Calu3 (cell line): ENCODE data around the gene TMEM186. TPM values are rescaled to one million over a fixed set of nuclear protein-coding genes. Genes with fewer than 3 reads are reported as not detected.
A peak's percentile ranks its signal among the peaks of the same experiment; 100 is the strongest.
"Not testable (repeated sequence)": the region's sequence is repeated elsewhere in the genome, so short reads cannot be mapped to it uniquely, and the experiment has no call there.

Experiments
- Bru-seq: library from RNA; stranded (reverse); fragments of 400-500 nt; gene quantifications from one replicate; lab custom pipeline; 2021; lab: Mats Ljungman, UMichigan
- BruChase-seq, 2 experiments: library from RNA; stranded (reverse); fragments of 400-500 nt; gene quantifications; one replicate each; lab custom pipeline; 2021; lab: Mats Ljungman, UMichigan
- BruUV-seq: library from RNA; stranded (reverse); fragments of 400-500 nt; replicated peaks from 2 replicates; lab custom pipeline; 2021; lab: Mats Ljungman, UMichigan
- CTCF ChIA-PET: fragments of 300-600 bp; sonication (Branson Sonifier 250); formaldehyde crosslinking; loops from one replicate; lab custom pipeline; 2022; ENCODE audit warnings: antibody characterized with exemption; lab: Charles Lee
- DNase-seq: peaks from one replicate; pipeline ENCODE4 v3.0.0; 2022
- H3K27ac Mint-ChIP-seq: one replicate; pipeline ENCODE4 v1.8.0; 2022; ENCODE audit warnings: mixed read lengths; ENCODE audit not compliant: unreplicated experiment
- H3K27me3 Mint-ChIP-seq: one replicate; pipeline ENCODE4 v1.8.0; 2022; ENCODE audit warnings: mixed read lengths; ENCODE audit not compliant: unreplicated experiment
- H3K36me3 Mint-ChIP-seq: one replicate; pipeline ENCODE4 v1.8.0; 2022; ENCODE audit warnings: mild to moderate bottlenecking, moderate library complexity, mixed read lengths; ENCODE audit not compliant: insufficient read depth, unreplicated experiment
- H3K4me1 Mint-ChIP-seq: one replicate; pipeline ENCODE4 v1.8.0; 2022; ENCODE audit warnings: mild to moderate bottlenecking, low read depth, mixed read lengths; ENCODE audit not compliant: unreplicated experiment
- H3K4me3 Mint-ChIP-seq: one replicate; pipeline ENCODE4 v1.8.0; 2022; ENCODE audit warnings: mild to moderate bottlenecking, low read depth, moderate library complexity, mixed read lengths; ENCODE audit not compliant: unreplicated experiment
- H3K9me3 Mint-ChIP-seq: one replicate; pipeline ENCODE4 v1.8.0; 2022; ENCODE audit warnings: low read depth, mixed read lengths; ENCODE audit not compliant: unreplicated experiment
- CTCF ChIP-seq: fragments of 200-600 bp; IDR thresholded peaks from one replicate; pipeline ENCODE4 v1.8.0; 2022; ENCODE audit warnings: antibody characterized with exemption; ENCODE audit not compliant: unreplicated experiment
- intact Hi-C: fragments of 100-400 bp; cut with micrococcal nuclease; formaldehyde crosslinking; loops from one replicate; pipeline ENCODE4 v1.10.0; 2022; ENCODE audit not compliant: unreplicated experiment
- long read RNA-seq: library from polyadenylated mRNA; stranded (forward); transcript quantifications from one replicate; pipeline ENCODE4 v2.0.0, GENCODE V29; 2022
- total RNA-seq: library from RNA; stranded (reverse); gene quantifications from 2 replicates; pipeline ENCODE4 v1.2.3, GENCODE V29; 2022

Gene TMEM186
- total RNA-seq (20.9 and 23.6 TPM in 2 replicates), Bru-seq, nascent RNA (percentile 84 among the genes with signal in this experiment), BruChase-seq, experiment 1, labeled RNA remaining after a 6-hour chase (percentile 83 among the genes with signal in this experiment), BruChase-seq, experiment 2, labeled RNA remaining after a 2-hour chase (percentile 88 among the genes with signal in this experiment)
- long read RNA-seq, transcript TMEM186-201 (2 exons, 1,448 nt): major isoform, 28 of 43 reads
- long read RNA-seq, partial matches to known transcripts: 0 of 43 reads
- long read RNA-seq, other reads (novel, unspliced or antisense): 15 of 43 reads

DNA sequence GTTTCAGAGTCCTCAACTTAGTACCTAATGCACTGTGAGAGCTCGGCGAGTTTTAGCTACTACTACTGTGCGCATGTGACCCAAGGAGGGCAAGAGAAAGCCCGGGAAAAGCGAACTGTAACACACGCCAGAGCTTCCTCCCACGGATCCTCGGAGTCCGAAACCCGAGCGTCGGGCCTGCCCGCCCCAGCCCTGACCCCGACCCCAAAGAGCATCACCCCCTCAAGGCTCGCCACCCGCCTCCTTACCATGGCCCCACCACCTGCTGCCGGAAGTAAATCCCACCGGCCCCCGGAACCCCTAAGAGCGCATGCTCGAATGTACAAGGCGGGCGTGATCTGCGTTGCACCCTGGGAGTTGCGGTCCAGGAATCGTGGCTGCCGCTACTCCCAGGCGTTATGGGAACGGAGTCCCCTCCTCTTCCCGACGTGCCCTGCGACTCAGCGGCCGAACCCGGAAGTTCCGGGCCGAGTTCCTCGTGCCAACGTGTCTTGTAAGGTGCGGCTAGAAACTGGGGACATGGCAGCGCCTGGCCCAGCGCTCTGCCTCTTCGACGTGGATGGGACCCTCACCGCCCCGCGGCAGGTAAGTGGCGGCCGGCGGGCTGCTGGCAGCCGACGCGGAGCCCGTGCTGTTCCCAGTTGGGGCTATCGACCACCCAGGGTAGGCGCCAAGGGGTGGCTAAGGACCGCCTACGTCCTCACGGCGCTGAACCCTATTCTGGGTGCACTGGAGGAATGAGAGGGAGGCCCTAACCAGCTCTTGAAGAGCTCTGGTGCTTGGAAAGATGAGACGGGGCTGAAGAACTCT is at the start of gene TMEM186, which contains the start of gene PMM2:
TMEM186 (minus strand) TSS at position 276 of the 810 bp plus-strand sequence; CDS start at position 251, 25 bp downstream.
PMM2 (plus strand) TSS at position 476 of the 810 bp plus-strand sequence; CDS start at position 520, 44 bp downstream.
- no peaks in the 10 kb centered on the region for H3K9me3 Mint-ChIP-seq

GRCh38 chr16:8847145-8847544 is 49.7 kb upstream of the TMEM186 start:
- intact Hi-C loops: no loop called here
- no peak for TF ChIP-seq CTCF
- peaks cover 16% of the 10 kb centered on the region for H3K4me1 Mint-ChIP-seq
- CTCF ChIA-PET: no interaction called here
- no peak overlapping the region for H3K4me3 Mint-ChIP-seq
- H3K27me3 Mint-ChIP-seq: no peaks in the 10 kb centered on the region
- no TSS peak for BruUV-seq
- no peaks in the 10 kb centered on the region for H3K9me3 Mint-ChIP-seq
- no peak overlapping the region for H3K27ac Mint-ChIP-seq
- no peak for DNase-seq
- peaks cover 51% of the 10 kb centered on the region for H3K36me3 Mint-ChIP-seq

More for the DNA sequence above, at the start of gene TMEM186, which contains the start of gene PMM2:
- intact Hi-C loops: loop anchor here (5.0 kb wide), 2 partner anchors 85 to 120 kb away; partner anchors contain the start of gene LITAFD
- no peak for TF ChIP-seq CTCF
- H3K4me1 Mint-ChIP-seq: peaks cover 41% of the 10 kb centered on the region
- peaks cover 60% of the 10 kb centered on the region for H3K36me3 Mint-ChIP-seq
- peak within 1 kb of the TSS; percentile 99 for H3K4me3 Mint-ChIP-seq
- CTCF ChIA-PET: interaction anchor here (0.9 to 1.6 kb wide), 5 partner anchors 9 to 211 kb away, joined by 3 read pairs; partner anchors contain the start of gene CARHSP1
- DNase-seq: peak; percentile 98
- no peaks in the 10 kb centered on the region for H3K27me3 Mint-ChIP-seq
- no TSS peak for BruUV-seq
- H3K27ac Mint-ChIP-seq: peak within 1 kb of the TSS; percentile 44

DNA sequence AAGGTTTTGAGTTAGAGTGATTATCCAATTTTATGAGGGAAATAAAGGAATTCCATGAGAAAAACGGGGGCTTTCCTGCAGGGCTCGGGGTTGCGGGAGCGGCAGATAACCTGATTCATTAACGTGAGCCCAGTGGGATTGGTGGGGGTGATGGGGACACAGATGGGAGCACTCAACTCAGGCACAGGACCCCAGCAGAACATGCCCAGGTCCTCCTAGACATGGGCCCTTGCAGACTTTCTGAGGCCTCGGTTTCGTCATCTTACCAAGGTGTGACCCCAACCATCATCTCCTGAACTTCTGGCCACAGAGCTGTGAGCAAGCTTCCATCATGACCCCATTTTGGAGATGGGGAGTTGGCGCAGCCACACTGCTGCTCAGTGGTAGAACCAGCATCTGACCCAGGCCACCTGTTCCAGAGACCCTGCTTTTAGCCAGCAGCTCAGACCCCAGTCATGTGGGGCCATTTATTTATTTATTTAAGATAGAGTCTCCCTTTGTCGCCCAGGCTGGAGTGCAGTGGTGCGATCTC is 49.0 kb upstream of the TMEM186 start:
- intact Hi-C loops: no loop called here
- no peaks in the 10 kb centered on the region for H3K9me3 Mint-ChIP-seq
- peaks cover 16% of the 10 kb centered on the region for H3K4me1 Mint-ChIP-seq
- DNase-seq: no peak
- no peak overlapping the region for H3K4me3 Mint-ChIP-seq
- peaks cover 44% of the 10 kb centered on the region for H3K36me3 Mint-ChIP-seq
- H3K27me3 Mint-ChIP-seq: no peaks in the 10 kb centered on the region
- H3K27ac Mint-ChIP-seq: no peak overlapping the region
- CTCF ChIA-PET: no interaction called here
- no TSS peak for BruUV-seq
- TF ChIP-seq CTCF: no peak

DNA sequence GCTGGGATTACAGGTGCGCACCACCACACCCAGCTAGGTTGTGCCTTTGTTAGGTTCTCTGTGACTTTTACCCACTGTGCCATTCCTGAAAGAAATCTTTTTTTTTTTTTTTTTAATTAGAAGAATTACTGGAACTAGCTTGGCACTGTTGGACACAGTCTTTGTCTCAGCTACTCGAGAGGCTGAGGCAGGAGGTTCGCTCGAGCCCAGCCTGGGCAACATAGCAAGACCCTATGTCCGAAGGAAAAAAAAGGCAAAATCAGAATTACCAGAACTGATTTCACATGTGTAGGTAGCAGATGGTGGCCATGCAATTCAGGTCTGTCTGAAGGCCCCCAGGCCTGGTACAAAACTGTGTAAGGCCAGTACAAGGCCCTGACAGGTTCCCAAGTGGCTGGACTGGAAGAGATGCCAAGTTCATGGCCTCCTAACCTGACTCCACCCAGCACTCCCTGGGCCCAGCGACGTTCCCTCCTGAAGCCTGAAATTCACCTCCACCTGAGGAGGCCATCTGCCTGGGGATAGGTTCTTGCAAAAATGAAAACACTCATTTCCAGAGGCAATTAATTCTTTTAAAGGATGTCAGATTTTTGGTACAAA is 48.4 kb upstream of the TMEM186 start:
- peaks cover 38% of the 10 kb centered on the region for H3K36me3 Mint-ChIP-seq

GRCh38 chr16:8843296-8843695 is 45.9 kb upstream of the TMEM186 start:
- DNase-seq, intact Hi-C loops, H3K27me3 Mint-ChIP-seq, CTCF ChIA-PET, H3K9me3 Mint-ChIP-seq, H3K4me1 Mint-ChIP-seq, BruUV-seq, H3K4me3 Mint-ChIP-seq: not testable (repeated sequence)
- Mint-ChIP-seq H3K36me3 (peaks cover 20% of the 10 kb centered on the region), H3K27ac (peak overlapping the region; percentile 4)

More for the DNA sequence above, 48.4 kb upstream of the TMEM186 start:
- no peak for TF ChIP-seq CTCF
- peaks cover 13% of the 10 kb centered on the region for H3K4me1 Mint-ChIP-seq
- CTCF ChIA-PET: interaction anchor here (0.6 kb wide), 1 partner anchor 38 kb away, joined by 3 read pairs; no protein-coding TSS in a partner anchor
- H3K9me3 Mint-ChIP-seq: no peaks in the 10 kb centered on the region
- no TSS peak for BruUV-seq
- intact Hi-C loops: no loop called here
- H3K4me3 Mint-ChIP-seq: no peak overlapping the region
- no peak for DNase-seq
- no peak overlapping the region for H3K27ac Mint-ChIP-seq
- H3K27me3 Mint-ChIP-seq: no peaks in the 10 kb centered on the region

DNA sequence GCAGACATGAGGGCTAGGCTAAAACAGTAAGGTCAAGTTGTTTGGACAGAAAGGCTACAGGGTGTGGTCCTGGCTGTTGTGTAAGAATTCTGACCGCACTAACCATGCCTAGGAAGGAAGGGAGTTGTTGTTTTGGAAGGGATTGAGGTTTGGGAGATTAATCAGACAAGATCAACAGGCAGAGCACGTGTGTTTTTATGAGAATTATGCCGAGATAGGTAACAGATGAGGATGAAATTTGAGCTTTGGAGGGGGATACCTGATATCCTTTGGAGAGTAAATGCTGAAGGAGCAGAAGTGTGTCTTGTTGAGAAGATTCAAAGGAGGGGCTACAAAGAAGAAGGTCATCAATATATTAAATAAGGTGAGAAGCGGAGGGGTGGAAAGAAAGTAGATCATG is 44.6 kb upstream of the TMEM186 start:
- H3K27ac Mint-ChIP-seq, BruUV-seq, intact Hi-C loops, CTCF ChIA-PET, H3K36me3 Mint-ChIP-seq, DNase-seq, H3K4me3 Mint-ChIP-seq, H3K9me3 Mint-ChIP-seq, H3K27me3 Mint-ChIP-seq, H3K4me1 Mint-ChIP-seq: not testable (repeated sequence)
